ENCODE results near the gene FRS2. TPM values are rescaled to one million over a fixed set of nuclear protein-coding genes. Genes with fewer than 3 reads are reported as not detected.

The FRS2 gene
- total RNA-seq, 1 experiment from 2014 or later: 35.0 TPM

DNA sequence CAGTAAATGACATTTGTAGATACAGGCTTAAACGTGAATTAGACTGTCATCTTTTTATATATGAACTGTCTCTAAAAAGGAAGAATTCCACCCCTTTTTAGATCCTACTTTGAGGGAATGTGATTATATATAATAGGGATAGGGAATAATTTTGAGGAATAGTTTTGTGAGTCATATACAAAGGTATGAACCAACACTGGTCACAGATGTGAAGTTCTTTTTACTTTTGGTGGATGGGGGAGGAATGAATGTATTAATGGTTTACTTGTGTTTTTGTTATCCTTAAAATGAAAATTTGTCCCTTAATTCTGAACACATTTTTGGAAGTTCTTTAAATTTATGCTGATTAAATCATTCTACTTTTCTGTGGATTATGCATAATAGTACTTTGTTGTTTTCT is 30.4 kb downstream of the FRS2 start:
- TF ChIP-seq, protein P1, sequence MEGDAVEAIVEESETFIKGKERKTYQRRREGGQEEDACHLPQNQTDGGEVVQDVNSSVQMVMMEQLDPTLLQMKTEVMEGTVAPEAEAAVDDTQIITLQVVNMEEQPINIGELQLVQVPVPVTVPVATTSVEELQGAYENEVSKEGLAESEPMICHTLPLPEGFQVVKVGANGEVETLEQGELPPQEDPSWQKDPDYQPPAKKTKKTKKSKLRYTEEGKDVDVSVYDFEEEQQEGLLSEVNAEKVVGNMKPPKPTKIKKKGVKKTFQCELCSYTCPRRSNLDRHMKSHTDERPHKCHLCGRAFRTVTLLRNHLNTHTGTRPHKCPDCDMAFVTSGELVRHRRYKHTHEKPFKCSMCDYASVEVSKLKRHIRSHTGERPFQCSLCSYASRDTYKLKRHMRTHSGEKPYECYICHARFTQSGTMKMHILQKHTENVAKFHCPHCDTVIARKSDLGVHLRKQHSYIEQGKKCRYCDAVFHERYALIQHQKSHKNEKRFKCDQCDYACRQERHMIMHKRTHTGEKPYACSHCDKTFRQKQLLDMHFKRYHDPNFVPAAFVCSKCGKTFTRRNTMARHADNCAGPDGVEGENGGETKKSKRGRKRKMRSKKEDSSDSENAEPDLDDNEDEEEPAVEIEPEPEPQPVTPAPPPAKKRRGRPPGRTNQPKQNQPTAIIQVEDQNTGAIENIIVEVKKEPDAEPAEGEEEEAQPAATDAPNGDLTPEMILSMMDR (conservative IDR thresholded peaks at IDR 0.05; ENCODE audit: low read depth, low read length): no peak
- TF ChIP-seq EZH2 (IDR thresholded peaks at IDR 0.05; ENCODE audit: low read length, unreplicated experiment): no peak
- H3K36me3 ChIP-seq (ENCODE audit: low read depth, low read length): no peaks in the 10 kb centered on the region
- CTCF ChIA-PET: no interaction called here
- H2AFZ ChIP-seq (ENCODE audit: low read length): no peak overlapping the region
- H3K27ac ChIP-seq (ENCODE audit: low read length): peak overlapping the region; percentile 2; the same call in 1 of the 2 replicates
- peak; percentile 56 for ATAC-seq
- peak; percentile 55 for DNase-seq
- no peak overlapping the region for H3K9ac ChIP-seq (ENCODE audit: low read length)
- BruUV-seq (replicated peaks): no TSS peak
- POLR2A ChIA-PET (ENCODE audit: unreplicated experiment): no interaction called here
- peak overlapping the region; percentile 64 for H3K4me2 ChIP-seq (ENCODE audit: low read length)
- peaks cover 97% of the 10 kb centered on the region for H3K79me2 ChIP-seq (ENCODE audit: low read length)
- H4K20me1 ChIP-seq (ENCODE audit: low read length): peaks cover 5% of the 10 kb centered on the region; the same call in 1 of the 2 replicates
- H3K9me2 ChIP-seq (replicated peaks; ENCODE audit: low read length): no peaks in the 10 kb centered on the region
- H3F3A ChIP-seq (ENCODE audit: low read length, unreplicated experiment): no peaks in the 10 kb centered on the region
- intact Hi-C loops (cut with micrococcal nuclease): loop anchor here (5.0 kb wide), 1 partner anchor 37 kb away; no protein-coding TSS in a partner anchor
- H3K4me3 ChIP-seq (ENCODE audit: low read length): peak overlapping the region; percentile 6; the same call in 1 of the 2 replicates
- H3K9me3 ChIP-seq (ENCODE audit: low read length): no peaks in the 10 kb centered on the region
- H3K27me3 ChIP-seq (ENCODE audit: low read length): no peaks in the 10 kb centered on the region
- H3K4me1 ChIP-seq (ENCODE audit: insufficient read depth, low read length): peaks cover 51% of the 10 kb centered on the region

DNA sequence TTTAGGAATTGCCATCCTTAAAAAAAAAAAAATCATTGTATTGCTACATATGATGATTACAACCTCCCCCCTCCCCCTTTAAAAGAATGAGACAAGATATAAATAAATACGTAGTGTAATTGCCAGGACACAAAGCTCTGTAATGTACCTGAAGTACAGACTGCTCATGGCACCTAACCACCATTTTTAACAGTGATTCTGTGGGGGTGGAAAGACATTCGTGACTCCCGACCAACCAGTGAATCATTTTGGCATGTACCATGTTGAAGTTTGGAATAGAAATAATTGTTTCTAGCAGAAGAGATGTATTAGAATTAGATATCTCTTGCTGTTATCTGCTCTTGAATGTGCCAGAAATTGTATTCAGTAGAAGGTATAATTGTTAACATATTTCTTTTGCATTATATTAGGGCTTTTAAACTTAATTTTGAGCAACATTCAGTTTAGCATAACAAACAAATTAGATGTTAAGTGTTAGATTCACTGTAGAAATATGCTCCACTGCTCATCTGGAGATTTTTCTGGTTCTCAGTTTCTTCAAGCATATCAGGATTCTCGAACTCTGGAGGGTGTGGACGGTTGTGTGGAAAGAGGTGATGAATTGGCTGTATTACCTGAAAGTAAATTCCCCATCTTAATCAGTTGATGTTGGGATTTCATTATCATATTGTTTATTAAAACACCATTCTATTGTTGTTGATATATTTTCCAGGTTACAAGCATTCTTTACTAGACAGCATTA is 31.1 kb downstream of the FRS2 start:
- Histone ChIP-seq H3K4me3 (ENCODE audit: low read length) (peak overlapping the region; percentile 6; the same call in 1 of the 2 replicates), H4K20me1 (ENCODE audit: low read length) (peaks cover 5% of the 10 kb centered on the region; the same call in 1 of the 2 replicates), H2AFZ (ENCODE audit: low read length) (no peak overlapping the region), H3K27me3 (ENCODE audit: low read length) (no peaks in the 10 kb centered on the region), H3K4me2 (ENCODE audit: low read length) (peak overlapping the region; percentile 64), H3K4me1 (ENCODE audit: insufficient read depth, low read length) (peaks cover 53% of the 10 kb centered on the region), H3K9ac (ENCODE audit: low read length) (no peak overlapping the region), H3K36me3 (ENCODE audit: low read depth, low read length) (no peaks in the 10 kb centered on the region), H3K9me3 (ENCODE audit: low read length) (no peaks in the 10 kb centered on the region), H3K27ac (ENCODE audit: low read length) (no peak overlapping the region), H3K79me2 (ENCODE audit: low read length) (peaks cover 97% of the 10 kb centered on the region), H3K9me2 (replicated peaks; ENCODE audit: low read length) (no peaks in the 10 kb centered on the region), H3F3A (ENCODE audit: low read length, unreplicated experiment) (no peaks in the 10 kb centered on the region)
- peak; percentile 37 for DNase-seq
- no peak for ATAC-seq
- ChIA-PET POLR2A (ENCODE audit: unreplicated experiment) (no interaction called here), CTCF (no interaction called here)
- no peak for TF ChIP-seq EZH2phosphoT487 (IDR thresholded peaks at IDR 0.05; ENCODE audit: borderline replicate concordance, low read length)
- TF ChIP-seq, protein P1 (conservative IDR thresholded peaks at IDR 0.05; ENCODE audit: low read depth, low read length): no peak
- TF ChIP-seq EZH2 (IDR thresholded peaks at IDR 0.05; ENCODE audit: low read length, unreplicated experiment): no peak
- BruUV-seq (replicated peaks): no TSS peak
- intact Hi-C loops (cut with micrococcal nuclease): loop anchor here (5.0 kb wide), 1 partner anchor 36 kb away; no protein-coding TSS in a partner anchor

All from PC-3 (cell line).